Upper lobe of right lung (tissue), 1 donor: Measurements from ENCODE around the gene PANK1. TPM values are rescaled to one million over a fixed set of nuclear protein-coding genes. Genes with fewer than 3 reads are reported as not detected.

Experiments used
- ATAC-seq: fragments of 200-7000 bp; cut with Tn5 transposase; one replicate; pipeline ENCODE4 v1.9.1; 2020; ENCODE audit warnings: mild to moderate bottlenecking, moderate library complexity
- DNase-seq: peaks from one replicate; pipeline ENCODE4 v3.0.0-alpha.2; 2020
- H3K27ac ChIP-seq: fragments of 200-600 bp; one replicate; pipeline ENCODE4 v1.8.0; 2022
- H3K27me3 ChIP-seq: fragments of 200-600 bp; one replicate; pipeline ENCODE4 v1.8.0; 2022; ENCODE audit warnings: mild to moderate bottlenecking
- H3K36me3 ChIP-seq: fragments of 200-600 bp; one replicate; pipeline ENCODE4 v1.8.0; 2022
- H3K4me1 ChIP-seq: fragments of 200-600 bp; one replicate; pipeline ENCODE4 v1.8.0; 2022
- H3K4me3 ChIP-seq: fragments of 200-600 bp; one replicate; pipeline ENCODE4 v1.8.0; 2022; ENCODE audit warnings: mild to moderate bottlenecking
- H3K9me3 ChIP-seq: fragments of 200-600 bp; one replicate; pipeline ENCODE4 v1.8.0; 2022
- CTCF ChIP-seq: fragments of 200-600 bp; IDR thresholded peaks from one replicate; pipeline ENCODE4 v1.8.0; 2022; ENCODE audit warnings: antibody characterized with exemption
- intact Hi-C: fragments of 100-400 bp; cut with DNase I; formaldehyde crosslinking; loops from one replicate; pipeline ENCODE4 v1.11.0; 2022
- total RNA-seq: library from RNA; stranded (reverse); fragmentation: NEBNext Ultra II Directional; extraction: Animal tissue kit (Norgen Biotek cat#: 25700); gene quantifications from one replicate; pipeline ENCODE4 v1.2.1, GENCODE V29; 2021
- donor health status: DM: no; HTN: yes; CAD: no; lungs with severe emphysema.

PANK1 gene
- total RNA-seq, 1 donor from 2014 or later = 8.0 TPM

- ATAC-seq (peak; percentile 23), DNase-seq (no peak)
- Histone ChIP-seq H3K27me3 (no peaks in the 10 kb centered on the region), H3K9me3 (no peaks in the 10 kb centered on the region), H3K4me3 (no peak overlapping the region), H3K36me3 (no peaks in the 10 kb centered on the region), H3K4me1 (peaks cover 7% of the 10 kb centered on the region), H3K27ac (no peak overlapping the region)
- intact Hi-C loops = no loop called here
- TF ChIP-seq CTCF = no peak
Measured at GRCh38 chr10:89591111-89591795, 53.8 kb downstream of the PANK1 start.

GRCh38 chr10:89590326-89590725, 54.7 kb downstream of the PANK1 start:
- Histone ChIP-seq H3K36me3 (no peaks in the 10 kb centered on the region), H3K4me3 (no peak overlapping the region), H3K9me3 (no peaks in the 10 kb centered on the region), H3K27ac (no peak overlapping the region), H3K27me3 (no peaks in the 10 kb centered on the region), H3K4me1 (peaks cover 7% of the 10 kb centered on the region)
- TF ChIP-seq CTCF = no peak
- ATAC-seq = no peak
- DNase-seq = no peak
- intact Hi-C loops = no loop called here

GRCh38 chr10:89589101-89589720, 55.8 kb downstream of the PANK1 start:
- Histone ChIP-seq H3K4me3 (no peak overlapping the region), H3K27ac (no peak overlapping the region), H3K27me3 (no peaks in the 10 kb centered on the region), H3K9me3 (no peaks in the 10 kb centered on the region), H3K36me3 (no peaks in the 10 kb centered on the region), H3K4me1 (peaks cover 7% of the 10 kb centered on the region)
- TF ChIP-seq CTCF = no peak
- intact Hi-C loops = no loop called here
- DNase-seq (no peak), ATAC-seq (no peak)

- H3K9me3 ChIP-seq = no peaks in the 10 kb centered on the region
- no peaks in the 10 kb centered on the region for H3K36me3 ChIP-seq
- H3K27me3 ChIP-seq = no peaks in the 10 kb centered on the region
- intact Hi-C loops = no loop called here
- H3K4me3 ChIP-seq = no peak overlapping the region
- DNase-seq = no peak
- H3K4me1 ChIP-seq = peaks cover 7% of the 10 kb centered on the region
- ATAC-seq = no peak
- no peak for TF ChIP-seq CTCF
- no peak overlapping the region for H3K27ac ChIP-seq
Measured at GRCh38 chr10:89588671-89589070, 56.4 kb downstream of the PANK1 start.

- H3K27ac ChIP-seq = no peak overlapping the region
- H3K9me3 ChIP-seq = no peaks in the 10 kb centered on the region
- intact Hi-C loops = no loop called here
- DNase-seq = no peak
- no peaks in the 10 kb centered on the region for H3K36me3 ChIP-seq
- no peaks in the 10 kb centered on the region for H3K27me3 ChIP-seq
- no peak for TF ChIP-seq CTCF
- H3K4me3 ChIP-seq = no peak overlapping the region
- H3K4me1 ChIP-seq = no peaks in the 10 kb centered on the region
- no peak for ATAC-seq
Measured at GRCh38 chr10:89582022-89582421, 63.0 kb downstream of the PANK1 start.
